SK-N-SH treated with all-trans-retinoic acid at 6 μM for 48 hours (cell line): ENCODE measurements around the gene RTP3.

Source experiments
- ATAC-seq: fragments of 200-7000 bp; cut with Tn5 transposase; 3 replicates; pipeline ENCODE4 v1.9.1; 2020; ENCODE audit warnings: mild to moderate bottlenecking, moderate library complexity
- ARNTL ChIP-seq: fragments of 450-650 bp; formaldehyde crosslinking; IDR thresholded peaks from 2 replicates; pipeline ENCODE4 v1.5.0; 2020; ENCODE audit warnings: low read depth, mild to moderate bottlenecking, moderate library complexity, borderline replicate concordance
- BACH2 ChIP-seq: fragments of 250-450 bp; sonication (Bioruptor Pico); IDR thresholded peaks from 2 replicates; pipeline ENCODE4 v1.9.0; 2021; ENCODE audit warnings: mild to moderate bottlenecking, borderline replicate concordance
- CSDC2 ChIP-seq: fragments of 250-450 bp; sonication (Bioruptor Pico); IDR thresholded peaks from 2 replicates; pipeline ENCODE4 v1.5.0; 2020; ENCODE audit warnings: mild to moderate bottlenecking, moderate library complexity
- CSRNP3 ChIP-seq: fragments of 250-450 bp; sonication (Bioruptor Pico); IDR thresholded peaks from 2 replicates; pipeline ENCODE4 v1.5.1; 2021; ENCODE audit warnings: mild to moderate bottlenecking, moderate library complexity
- ESRRG ChIP-seq: fragments of 250-450 bp; sonication (Bioruptor Pico); IDR thresholded peaks from 2 replicates; pipeline ENCODE4 v1.6.1; 2021; ENCODE audit warnings: mild to moderate bottlenecking
- ISL1 ChIP-seq: fragments of 250-450 bp; sonication (Bioruptor Pico); IDR thresholded peaks from 2 replicates; pipeline ENCODE4 v2.1.2; 2022; ENCODE audit warnings: mild to moderate bottlenecking, moderate library complexity
- POU6F1 ChIP-seq: fragments of 250-450 bp; sonication (Bioruptor Pico); IDR thresholded peaks from 2 replicates; pipeline ENCODE4 v1.8.0; 2021; ENCODE audit warnings: low read depth, mild to moderate bottlenecking, moderate library complexity, borderline replicate concordance
- PPARA ChIP-seq: fragments of 250-450 bp; sonication (Bioruptor Pico); IDR thresholded peaks from 2 replicates; pipeline ENCODE4 v1.5.0; 2020; ENCODE audit warnings: mild to moderate bottlenecking, borderline replicate concordance
- RARB ChIP-seq: fragments of 250-450 bp; sonication (Bioruptor Pico); IDR thresholded peaks from 2 replicates; pipeline ENCODE4 v1.8.0; 2021; ENCODE audit warnings: mild to moderate bottlenecking, moderate library complexity
- SNAI2 ChIP-seq: fragments of 250-450 bp; sonication (Bioruptor Pico); IDR thresholded peaks from 2 replicates; pipeline ENCODE4 v1.5.0; 2020; ENCODE audit warnings: mild to moderate bottlenecking, moderate library complexity
- TCF4 ChIP-seq: fragments of 250-450 bp; sonication (Bioruptor Pico); IDR thresholded peaks from 2 replicates; pipeline ENCODE4 v1.8.0; 2021; ENCODE audit warnings: mild to moderate bottlenecking, moderate library complexity, borderline replicate concordance
- TOX ChIP-seq: fragments of 250-450 bp; sonication (Bioruptor Pico); IDR thresholded peaks from 2 replicates; pipeline ENCODE4 v1.8.0; 2021; ENCODE audit warnings: mild to moderate bottlenecking, moderate library complexity, borderline replicate concordance
- ZC3H10 ChIP-seq: fragments of 250-450 bp; sonication (Bioruptor Pico); IDR thresholded peaks from 2 replicates; pipeline ENCODE4 v1.5.1; 2021; ENCODE audit warnings: mild to moderate bottlenecking, moderate library complexity
- ZFP3 ChIP-seq: fragments of 250-450 bp; sonication (Bioruptor Pico); IDR thresholded peaks from 2 replicates; pipeline ENCODE4 v1.5.0; 2020; ENCODE audit warnings: mild to moderate bottlenecking, moderate library complexity
- ZFP30 ChIP-seq: fragments of 450-650 bp; formaldehyde crosslinking; IDR thresholded peaks from 2 replicates; pipeline ENCODE4 v1.5.0; 2022; ENCODE audit warnings: mild to moderate bottlenecking, moderate library complexity
- ZNF565 ChIP-seq: fragments of 450-650 bp; formaldehyde crosslinking; conservative IDR thresholded peaks from 2 replicates; pipeline ENCODE4 v1.5.0; 2020; ENCODE audit warnings: low read depth, mild to moderate bottlenecking, moderate library complexity
- ZNF70 ChIP-seq: fragments of 450-650 bp; formaldehyde crosslinking; IDR thresholded peaks from 2 replicates; pipeline ENCODE4 v1.5.0; 2020; ENCODE audit warnings: mild to moderate bottlenecking, moderate library complexity
- ZNF8 ChIP-seq: fragments of 450-650 bp; formaldehyde crosslinking; IDR thresholded peaks from 2 replicates; pipeline ENCODE4 v1.5.0; 2020; ENCODE audit warnings: mild to moderate bottlenecking, moderate library complexity
- TF ChIP-seq, protein P1 (sequence below): fragments of 250-450 bp; sonication (Bioruptor Pico); IDR thresholded peaks from 2 replicates; pipeline ENCODE4 v1.5.0; 2020; ENCODE audit warnings: mild to moderate bottlenecking, moderate library complexity
- TF ChIP-seq, protein P2 (sequence below): fragments of 250-450 bp; sonication (Bioruptor Pico); IDR thresholded peaks from 2 replicates; pipeline ENCODE4 v1.8.0; 2020; ENCODE audit warnings: mild to moderate bottlenecking, moderate library complexity, borderline replicate concordance
- TF ChIP-seq, protein P3 (sequence below): fragments of 250-450 bp; sonication (Bioruptor Pico); IDR thresholded peaks from 2 replicates; pipeline ENCODE4 v1.5.1; 2020; ENCODE audit warnings: low read depth, mild to moderate bottlenecking, moderate library complexity

Gene RTP3

GRCh38 chr3:46455231-46456115 is 42.3 kb upstream of the RTP3 start:
- no peak for ATAC-seq
- TF ChIP-seq ZFP3 (CRISPR knock-in tag) = no peak
- TF ChIP-seq ZNF565 (CRISPR knock-in tag) = no peak
- no peak for TF ChIP-seq POU6F1
- TF ChIP-seq TOX (CRISPR knock-in tag) = no peak
- no peak for TF ChIP-seq RARB
- no peak for TF ChIP-seq ZC3H10
- TF ChIP-seq, protein P1, sequence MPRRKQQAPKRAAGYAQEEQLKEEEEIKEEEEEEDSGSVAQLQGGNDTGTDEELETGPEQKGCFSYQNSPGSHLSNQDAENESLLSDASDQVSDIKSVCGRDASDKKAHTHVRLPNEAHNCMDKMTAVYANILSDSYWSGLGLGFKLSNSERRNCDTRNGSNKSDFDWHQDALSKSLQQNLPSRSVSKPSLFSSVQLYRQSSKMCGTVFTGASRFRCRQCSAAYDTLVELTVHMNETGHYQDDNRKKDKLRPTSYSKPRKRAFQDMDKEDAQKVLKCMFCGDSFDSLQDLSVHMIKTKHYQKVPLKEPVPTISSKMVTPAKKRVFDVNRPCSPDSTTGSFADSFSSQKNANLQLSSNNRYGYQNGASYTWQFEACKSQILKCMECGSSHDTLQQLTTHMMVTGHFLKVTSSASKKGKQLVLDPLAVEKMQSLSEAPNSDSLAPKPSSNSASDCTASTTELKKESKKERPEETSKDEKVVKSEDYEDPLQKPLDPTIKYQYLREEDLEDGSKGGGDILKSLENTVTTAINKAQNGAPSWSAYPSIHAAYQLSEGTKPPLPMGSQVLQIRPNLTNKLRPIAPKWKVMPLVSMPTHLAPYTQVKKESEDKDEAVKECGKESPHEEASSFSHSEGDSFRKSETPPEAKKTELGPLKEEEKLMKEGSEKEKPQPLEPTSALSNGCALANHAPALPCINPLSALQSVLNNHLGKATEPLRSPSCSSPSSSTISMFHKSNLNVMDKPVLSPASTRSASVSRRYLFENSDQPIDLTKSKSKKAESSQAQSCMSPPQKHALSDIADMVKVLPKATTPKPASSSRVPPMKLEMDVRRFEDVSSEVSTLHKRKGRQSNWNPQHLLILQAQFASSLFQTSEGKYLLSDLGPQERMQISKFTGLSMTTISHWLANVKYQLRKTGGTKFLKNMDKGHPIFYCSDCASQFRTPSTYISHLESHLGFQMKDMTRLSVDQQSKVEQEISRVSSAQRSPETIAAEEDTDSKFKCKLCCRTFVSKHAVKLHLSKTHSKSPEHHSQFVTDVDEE (CRISPR knock-in tag) = no peak
- TF ChIP-seq ISL1 = no peak
- TF ChIP-seq ZNF70 (CRISPR knock-in tag) = no peak

DNA sequence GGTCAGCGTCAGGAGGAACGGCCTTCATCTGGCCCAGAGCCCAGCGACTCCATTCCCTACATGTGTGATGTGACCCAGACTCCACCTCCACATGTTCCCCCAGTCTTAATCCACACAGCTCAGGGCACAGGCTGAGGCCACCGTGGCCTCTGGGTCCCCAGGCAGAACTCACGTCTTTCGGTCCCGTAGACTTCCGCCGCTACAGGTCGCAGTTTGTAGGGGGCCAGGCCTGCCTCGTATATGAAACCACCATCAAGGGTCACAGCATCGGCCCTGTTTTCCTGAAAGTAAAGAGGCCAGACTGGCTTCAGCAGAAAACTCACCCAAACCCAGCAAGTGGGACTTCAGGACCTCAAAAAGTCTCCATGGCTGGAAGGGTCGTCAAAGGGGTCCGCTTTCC is 41.7 kb upstream of the RTP3 start:
- ATAC-seq = no peak
- TF ChIP-seq ZC3H10 (no peak), TOX (CRISPR knock-in tag) (no peak), ZNF70 (CRISPR knock-in tag) (no peak), ZFP30 (CRISPR knock-in tag) (no peak), CSRNP3 (CRISPR knock-in tag) (no peak), BACH2 (no peak), ISL1 (no peak), ZFP3 (CRISPR knock-in tag) (no peak), PPARA (CRISPR knock-in tag) (no peak), POU6F1 (no peak), CSDC2 (CRISPR knock-in tag) (no peak), ARNTL (CRISPR knock-in tag) (no peak), ZNF565 (CRISPR knock-in tag) (no peak), ZNF8 (CRISPR knock-in tag) (no peak), ESRRG (CRISPR knock-in tag) (no peak), RARB (no peak), SNAI2 (CRISPR knock-in tag) (no peak), TCF4 (CRISPR knock-in tag) (no peak)
- TF ChIP-seq, protein P2, sequence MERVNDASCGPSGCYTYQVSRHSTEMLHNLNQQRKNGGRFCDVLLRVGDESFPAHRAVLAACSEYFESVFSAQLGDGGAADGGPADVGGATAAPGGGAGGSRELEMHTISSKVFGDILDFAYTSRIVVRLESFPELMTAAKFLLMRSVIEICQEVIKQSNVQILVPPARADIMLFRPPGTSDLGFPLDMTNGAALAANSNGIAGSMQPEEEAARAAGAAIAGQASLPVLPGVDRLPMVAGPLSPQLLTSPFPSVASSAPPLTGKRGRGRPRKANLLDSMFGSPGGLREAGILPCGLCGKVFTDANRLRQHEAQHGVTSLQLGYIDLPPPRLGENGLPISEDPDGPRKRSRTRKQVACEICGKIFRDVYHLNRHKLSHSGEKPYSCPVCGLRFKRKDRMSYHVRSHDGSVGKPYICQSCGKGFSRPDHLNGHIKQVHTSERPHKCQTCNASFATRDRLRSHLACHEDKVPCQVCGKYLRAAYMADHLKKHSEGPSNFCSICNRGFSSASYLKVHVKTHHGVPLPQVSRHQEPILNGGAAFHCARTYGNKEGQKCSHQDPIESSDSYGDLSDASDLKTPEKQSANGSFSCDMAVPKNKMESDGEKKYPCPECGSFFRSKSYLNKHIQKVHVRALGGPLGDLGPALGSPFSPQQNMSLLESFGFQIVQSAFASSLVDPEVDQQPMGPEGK (CRISPR knock-in tag) = no peak
- TF ChIP-seq, protein P3, sequence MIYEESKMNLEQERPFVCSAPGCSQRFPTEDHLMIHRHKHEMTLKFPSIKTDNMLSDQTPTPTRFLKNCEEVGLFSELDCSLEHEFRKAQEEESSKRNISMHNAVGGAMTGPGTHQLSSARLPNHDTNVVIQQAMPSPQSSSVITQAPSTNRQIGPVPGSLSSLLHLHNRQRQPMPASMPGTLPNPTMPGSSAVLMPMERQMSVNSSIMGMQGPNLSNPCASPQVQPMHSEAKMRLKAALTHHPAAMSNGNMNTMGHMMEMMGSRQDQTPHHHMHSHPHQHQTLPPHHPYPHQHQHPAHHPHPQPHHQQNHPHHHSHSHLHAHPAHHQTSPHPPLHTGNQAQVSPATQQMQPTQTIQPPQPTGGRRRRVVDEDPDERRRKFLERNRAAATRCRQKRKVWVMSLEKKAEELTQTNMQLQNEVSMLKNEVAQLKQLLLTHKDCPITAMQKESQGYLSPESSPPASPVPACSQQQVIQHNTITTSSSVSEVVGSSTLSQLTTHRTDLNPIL = no peak
